Measurements from ENCODE around the gene PFAS. TPM values are rescaled to one million over a fixed set of nuclear protein-coding genes. Genes with fewer than 3 reads are reported as not detected.

PFAS gene
- total RNA-seq, 1 experiment from 2014 or later, result 228 TPM

GRCh38 chr17:8206536-8206935 is 42.6 kb upstream of the PFAS start:
- Histone ChIP-seq H4K91ac (ENCODE audit: insufficient read length, low read depth, low read length) (no peak overlapping the region), H4K5ac (ENCODE audit: insufficient read length, low read depth, low read length) (no peak overlapping the region), H3K18ac (ENCODE audit: insufficient read length, low read depth, low read length) (no peak overlapping the region), H2AFZ (ENCODE audit: low read length) (no peak overlapping the region), H3K9ac (ENCODE audit: extremely low read depth, insufficient read length, low read length) (no peak overlapping the region), H4K20me1 (ENCODE audit: control insufficient read depth, insufficient read depth, insufficient read length) (no peaks in the 10 kb centered on the region), H3K23me2 (ENCODE audit: insufficient read length, low read depth, low read length, poor library complexity, severe bottlenecking) (peaks cover 4% of the 10 kb centered on the region), H2BK15ac (ENCODE audit: low read depth, low read length) (no peak overlapping the region), H3K27me3 (ENCODE audit: insufficient read depth, low read length) (no peaks in the 10 kb centered on the region), H3K27ac (ENCODE audit: insufficient read length, low read depth, low read length) (no peak overlapping the region), H2BK20ac (ENCODE audit: low read depth, low read length, poor library complexity, severe bottlenecking) (no peak overlapping the region), H4K8ac (replicated peaks; ENCODE audit: insufficient read length, low read depth, low read length) (no peak overlapping the region), H3K14ac (ENCODE audit: insufficient read depth, low read length) (no peak overlapping the region), H3K79me1 (ENCODE audit: insufficient read depth, low read depth, low read length, poor library complexity, severe bottlenecking) (peaks cover 3% of the 10 kb centered on the region), H2AK5ac (ENCODE audit: insufficient read length, low read length) (no peak overlapping the region), H3T11ph (ENCODE audit: low read length) (no peak overlapping the region), H2BK12ac (ENCODE audit: insufficient read length, low read depth, low read length) (no peak overlapping the region), H3K79me2 (ENCODE audit: insufficient read depth, low read length) (peaks cover 4% of the 10 kb centered on the region; the same call in 1 of the 2 replicates), H3K4ac (ENCODE audit: low read depth, low read length) (no peak overlapping the region), H2BK120ac (ENCODE audit: low read depth, low read length, poor library complexity, severe bottlenecking) (no peak overlapping the region), H2BK5ac (ENCODE audit: insufficient read length, low read length) (no peak overlapping the region), H3K4me2 (ENCODE audit: insufficient read depth, insufficient read length, low read length) (no peak overlapping the region), H3K23ac (ENCODE audit: insufficient read length, low read depth, low read length) (no peak overlapping the region), H3K9me3 (ENCODE audit: control insufficient read depth, low read depth, low read length) (no peaks in the 10 kb centered on the region), H3K56ac (ENCODE audit: insufficient read length, low read depth, low read length) (no peak overlapping the region), H3K4me1 (ENCODE audit: insufficient read depth, low read length) (no peaks in the 10 kb centered on the region)
- Mint-ChIP-seq H3K4me1 (peaks cover 10 to 18% of the 10 kb centered on the region in 2 experiments), H3K4me3 (peak overlapping the region in 1 of 2 experiments; percentile 46; a peak in 1 of 5 replicates), H3K27ac (peak overlapping the region in 2 of 3 experiments; percentile 49 to 55; a peak in 2 of 7 replicates), H3K27me3 (ENCODE audit: low read depth) (peaks cover 2% of the 10 kb centered on the region; the same call in 1 of the 2 replicates), H3K9me3 (no peaks in the 10 kb centered on the region), H3K36me3 (ENCODE audit: insufficient read depth in 1 of 3, low read depth in 3 of 3) (peaks cover 48 to 51% (median 50%) of the 10 kb centered on the region in 3 experiments)
- WGBS (ENCODE audit: extremely low coverage, insufficient read length, low lambda C conversion rate), result no CpG with 5 or more reads among the region's 12 CpGs
- TF ChIP-seq CTCF (conservative IDR thresholded peaks at IDR 0.05), result no peak
- no peak for DNase-seq

All from H9 (cell line).